NCI-H226 (cell line): ENCODE data around the gene GPR63.

Experiments used
- DNase-seq: peaks from one replicate; pipeline ENCODE4 v3.0.0-alpha.2; 2015

GPR63 gene

GRCh38 chr6:96821034-96821433, 16.2 kb downstream of the GPR63 start:
- DNase-seq, result no peak

- no peak for DNase-seq
These were observed 20.9 kb downstream of the GPR63 start for GRCh38 chr6:96816301-96816817.

GRCh38 chr6:96814625-96815024, 22.7 kb downstream of the GPR63 start:
- DNase-seq, result no peak

GRCh38 chr6:96812077-96812703, 25.1 kb downstream of the GPR63 start:
- no peak for DNase-seq

- DNase-seq, result no peak
These were observed 25.6 kb downstream of the GPR63 start for GRCh38 chr6:96811670-96812069.

GRCh38 chr6:96811136-96811535, 26.1 kb downstream of the GPR63 start:
- no peak for DNase-seq

GRCh38 chr6:96809119-96809518, 28.2 kb downstream of the GPR63 start:
- peak; percentile 83 for DNase-seq

- DNase-seq, result no peak
These were observed 34.2 kb downstream of the GPR63 start for GRCh38 chr6:96803106-96803481.

GRCh38 chr6:96795481-96795880, 41.8 kb downstream of the GPR63 start:
- no peak for DNase-seq

GRCh38 chr6:96794980-96795379, 42.3 kb downstream of the GPR63 start:
- peak; percentile 66 for DNase-seq

- DNase-seq, result no peak
These were observed 44.6 kb downstream of the GPR63 start for GRCh38 chr6:96792561-96793190.

- DNase-seq, result no peak
These were observed 47.4 kb downstream of the GPR63 start for GRCh38 chr6:96789871-96790270.

- no peak for DNase-seq
These were observed 49.3 kb downstream of the GPR63 start for GRCh38 chr6:96787846-96788580.

GRCh38 chr6:96786336-96786735, 50.9 kb downstream of the GPR63 start:
- no peak for DNase-seq

- no peak for DNase-seq
These were observed 52.6 kb downstream of the GPR63 start for GRCh38 chr6:96784650-96785049.

- DNase-seq, result no peak
These were observed 54.0 kb downstream of the GPR63 start for GRCh38 chr6:96783307-96783706.

- no peak for DNase-seq
These were observed 55.7 kb downstream of the GPR63 start for GRCh38 chr6:96781557-96781956.

- no peak for DNase-seq
These were observed 60.2 kb downstream of the GPR63 start for GRCh38 chr6:96777113-96777512.

GRCh38 chr6:96775727-96776400, 61.4 kb downstream of the GPR63 start:
- DNase-seq, result no peak

GRCh38 chr6:96766769-96767168, 70.5 kb downstream of the GPR63 start:
- DNase-seq, result no peak

GRCh38 chr6:96762599-96762998, 74.7 kb downstream of the GPR63 start:
- DNase-seq, result no peak

- no peak for DNase-seq
These were observed 75.5 kb downstream of the GPR63 start for GRCh38 chr6:96761794-96762193.

GRCh38 chr6:96760153-96760687, 77.1 kb downstream of the GPR63 start:
- no peak for DNase-seq
